WTC11 (cell line): ENCODE data around the gene CLEC17A.
A peak's percentile ranks its signal among the peaks of the same experiment; 100 is the strongest.
"Not testable (repeated sequence)": the region's sequence is repeated elsewhere in the genome, so short reads cannot be mapped to it uniquely, and the experiment has no call there.

ENCODE experiments used
- HMGA2 ChIP-seq: fragments of 250-450 bp; sonication (Bioruptor Pico); IDR thresholded peaks from 2 replicates; pipeline ENCODE4 v1.4.0; 2021; ENCODE audit warnings: mild to moderate bottlenecking, moderate library complexity
- TCF7 ChIP-seq: sonication (generic); formaldehyde crosslinking; IDR thresholded peaks from 2 replicates; pipeline ENCODE4 v1.8.0; 2022; ENCODE audit warnings: mild to moderate bottlenecking, low read depth, missing genetic modification reagents, moderate library complexity
- TEAD4 ChIP-seq: sonication (generic); formaldehyde crosslinking; IDR thresholded peaks from 2 replicates; pipeline ENCODE4 v1.8.0; 2022; ENCODE audit warnings: mild to moderate bottlenecking, missing genetic modification reagents
- ZNF121 ChIP-seq: sonication (generic); formaldehyde crosslinking; IDR thresholded peaks from 2 replicates; pipeline ENCODE4 v1.8.0; 2023; ENCODE audit warnings: missing genetic modification reagents
- TF ChIP-seq, protein P1 (sequence below): sonication (generic); formaldehyde crosslinking; IDR thresholded peaks from 2 replicates; pipeline ENCODE4 v1.8.1; 2022; ENCODE audit warnings: low read depth, mild to moderate bottlenecking, moderate library complexity, missing genetic modification reagents, borderline replicate concordance
- TF ChIP-seq, protein P2 (sequence below): fragments of 200-600 bp; IDR thresholded peaks from 2 replicates; pipeline ENCODE4 v1.8.0; 2022; ENCODE audit warnings: antibody characterized with exemption
- TF ChIP-seq, protein P3 (sequence below): sonication (generic); formaldehyde crosslinking; IDR thresholded peaks from 2 replicates; pipeline ENCODE4 v1.8.0; 2022; ENCODE audit warnings: mild to moderate bottlenecking, missing genetic modification reagents
- TF ChIP-seq, protein P4 (sequence below): sonication (generic); formaldehyde crosslinking; conservative IDR thresholded peaks from 2 replicates; pipeline ENCODE4 v1.8.1; 2023; ENCODE audit warnings: mild to moderate bottlenecking, low read depth, missing genetic modification reagents, moderate library complexity
- TF ChIP-seq, protein P5 (sequence below): sonication (generic); formaldehyde crosslinking; IDR thresholded peaks from 2 replicates; pipeline ENCODE4 v1.8.0; 2022; ENCODE audit warnings: mild to moderate bottlenecking, missing genetic modification reagents

DNA sequence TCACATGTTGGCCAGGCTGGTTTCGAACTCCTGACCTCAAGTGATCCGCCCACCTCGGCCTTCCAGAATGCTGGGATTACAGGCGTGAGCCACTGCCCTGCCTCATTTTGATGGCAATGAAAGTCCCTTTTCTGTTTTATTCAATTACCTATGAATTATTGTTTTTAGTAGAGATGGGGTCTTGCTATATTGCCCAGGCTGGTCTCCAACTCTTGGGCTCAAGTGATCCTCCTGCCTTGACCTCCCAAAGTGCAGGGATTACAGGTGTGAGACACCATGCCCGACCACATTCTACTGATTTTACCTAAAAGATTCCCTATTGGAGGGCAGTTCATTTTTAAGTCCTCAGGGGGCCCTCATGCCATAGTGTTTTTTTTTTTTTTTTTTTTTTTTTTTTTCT lies 40.9 kb upstream of the CLEC17A start:
- TF ChIP-seq, protein P1, sequence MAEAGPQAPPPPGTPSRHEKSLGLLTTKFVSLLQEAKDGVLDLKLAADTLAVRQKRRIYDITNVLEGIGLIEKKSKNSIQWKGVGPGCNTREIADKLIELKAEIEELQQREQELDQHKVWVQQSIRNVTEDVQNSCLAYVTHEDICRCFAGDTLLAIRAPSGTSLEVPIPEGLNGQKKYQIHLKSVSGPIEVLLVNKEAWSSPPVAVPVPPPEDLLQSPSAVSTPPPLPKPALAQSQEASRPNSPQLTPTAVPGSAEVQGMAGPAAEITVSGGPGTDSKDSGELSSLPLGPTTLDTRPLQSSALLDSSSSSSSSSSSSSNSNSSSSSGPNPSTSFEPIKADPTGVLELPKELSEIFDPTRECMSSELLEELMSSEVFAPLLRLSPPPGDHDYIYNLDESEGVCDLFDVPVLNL (CRISPR knock-in tag): not testable (repeated sequence)
- TF ChIP-seq, protein P2, sequence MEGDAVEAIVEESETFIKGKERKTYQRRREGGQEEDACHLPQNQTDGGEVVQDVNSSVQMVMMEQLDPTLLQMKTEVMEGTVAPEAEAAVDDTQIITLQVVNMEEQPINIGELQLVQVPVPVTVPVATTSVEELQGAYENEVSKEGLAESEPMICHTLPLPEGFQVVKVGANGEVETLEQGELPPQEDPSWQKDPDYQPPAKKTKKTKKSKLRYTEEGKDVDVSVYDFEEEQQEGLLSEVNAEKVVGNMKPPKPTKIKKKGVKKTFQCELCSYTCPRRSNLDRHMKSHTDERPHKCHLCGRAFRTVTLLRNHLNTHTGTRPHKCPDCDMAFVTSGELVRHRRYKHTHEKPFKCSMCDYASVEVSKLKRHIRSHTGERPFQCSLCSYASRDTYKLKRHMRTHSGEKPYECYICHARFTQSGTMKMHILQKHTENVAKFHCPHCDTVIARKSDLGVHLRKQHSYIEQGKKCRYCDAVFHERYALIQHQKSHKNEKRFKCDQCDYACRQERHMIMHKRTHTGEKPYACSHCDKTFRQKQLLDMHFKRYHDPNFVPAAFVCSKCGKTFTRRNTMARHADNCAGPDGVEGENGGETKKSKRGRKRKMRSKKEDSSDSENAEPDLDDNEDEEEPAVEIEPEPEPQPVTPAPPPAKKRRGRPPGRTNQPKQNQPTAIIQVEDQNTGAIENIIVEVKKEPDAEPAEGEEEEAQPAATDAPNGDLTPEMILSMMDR: not testable (repeated sequence)
- TF ChIP-seq, protein P3, sequence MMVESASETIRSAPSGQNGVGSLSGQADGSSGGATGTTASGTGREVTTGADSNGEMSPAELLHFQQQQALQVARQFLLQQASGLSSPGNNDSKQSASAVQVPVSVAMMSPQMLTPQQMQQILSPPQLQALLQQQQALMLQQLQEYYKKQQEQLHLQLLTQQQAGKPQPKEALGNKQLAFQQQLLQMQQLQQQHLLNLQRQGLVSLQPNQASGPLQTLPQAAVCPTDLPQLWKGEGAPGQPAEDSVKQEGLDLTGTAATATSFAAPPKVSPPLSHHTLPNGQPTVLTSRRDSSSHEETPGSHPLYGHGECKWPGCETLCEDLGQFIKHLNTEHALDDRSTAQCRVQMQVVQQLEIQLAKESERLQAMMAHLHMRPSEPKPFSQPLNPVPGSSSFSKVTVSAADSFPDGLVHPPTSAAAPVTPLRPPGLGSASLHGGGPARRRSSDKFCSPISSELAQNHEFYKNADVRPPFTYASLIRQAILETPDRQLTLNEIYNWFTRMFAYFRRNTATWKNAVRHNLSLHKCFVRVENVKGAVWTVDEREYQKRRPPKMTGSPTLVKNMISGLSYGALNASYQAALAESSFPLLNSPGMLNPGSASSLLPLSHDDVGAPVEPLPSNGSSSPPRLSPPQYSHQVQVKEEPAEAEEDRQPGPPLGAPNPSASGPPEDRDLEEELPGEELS (CRISPR knock-in tag): not testable (repeated sequence)
- TF ChIP-seq, protein P4, sequence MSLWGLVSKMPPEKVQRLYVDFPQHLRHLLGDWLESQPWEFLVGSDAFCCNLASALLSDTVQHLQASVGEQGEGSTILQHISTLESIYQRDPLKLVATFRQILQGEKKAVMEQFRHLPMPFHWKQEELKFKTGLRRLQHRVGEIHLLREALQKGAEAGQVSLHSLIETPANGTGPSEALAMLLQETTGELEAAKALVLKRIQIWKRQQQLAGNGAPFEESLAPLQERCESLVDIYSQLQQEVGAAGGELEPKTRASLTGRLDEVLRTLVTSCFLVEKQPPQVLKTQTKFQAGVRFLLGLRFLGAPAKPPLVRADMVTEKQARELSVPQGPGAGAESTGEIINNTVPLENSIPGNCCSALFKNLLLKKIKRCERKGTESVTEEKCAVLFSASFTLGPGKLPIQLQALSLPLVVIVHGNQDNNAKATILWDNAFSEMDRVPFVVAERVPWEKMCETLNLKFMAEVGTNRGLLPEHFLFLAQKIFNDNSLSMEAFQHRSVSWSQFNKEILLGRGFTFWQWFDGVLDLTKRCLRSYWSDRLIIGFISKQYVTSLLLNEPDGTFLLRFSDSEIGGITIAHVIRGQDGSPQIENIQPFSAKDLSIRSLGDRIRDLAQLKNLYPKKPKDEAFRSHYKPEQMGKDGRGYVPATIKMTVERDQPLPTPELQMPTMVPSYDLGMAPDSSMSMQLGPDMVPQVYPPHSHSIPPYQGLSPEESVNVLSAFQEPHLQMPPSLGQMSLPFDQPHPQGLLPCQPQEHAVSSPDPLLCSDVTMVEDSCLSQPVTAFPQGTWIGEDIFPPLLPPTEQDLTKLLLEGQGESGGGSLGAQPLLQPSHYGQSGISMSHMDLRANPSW (CRISPR knock-in tag): not testable (repeated sequence)
- not testable (repeated sequence) for TF ChIP-seq HMGA2, TCF7, TEAD4 (CRISPR knock-in tag)
- TF ChIP-seq ZNF121 (CRISPR knock-in tag): peak; percentile 86; the same call in 1 of the 2 replicates
- TF ChIP-seq, protein P5, sequence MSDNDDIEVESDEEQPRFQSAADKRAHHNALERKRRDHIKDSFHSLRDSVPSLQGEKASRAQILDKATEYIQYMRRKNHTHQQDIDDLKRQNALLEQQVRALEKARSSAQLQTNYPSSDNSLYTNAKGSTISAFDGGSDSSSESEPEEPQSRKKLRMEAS: not testable (repeated sequence)
